A673 (cell line): Measurements from ENCODE around the gene RNF41. TPM values are rescaled to one million over a fixed set of nuclear protein-coding genes. Genes with fewer than 3 reads are reported as not detected.

ENCODE experiments used
- BruUV-seq: library from RNA; stranded (reverse); fragments of 400-500 nt; replicated peaks from 2 replicates; lab custom pipeline; 2021; lab: Mats Ljungman, UMichigan
- CTCF ChIA-PET: fragments of 300-600 bp; sonication (Branson Sonifier 250); formaldehyde crosslinking; loops from one replicate; lab custom pipeline; 2022; ENCODE audit warnings: antibody characterized with exemption; lab: Charles Lee
- POLR2A ChIA-PET: fragments of 300-600 bp; sonication (Branson Sonifier 250); formaldehyde crosslinking; loops from one replicate; lab custom pipeline; 2022; ENCODE audit warnings: antibody characterized with exemption; ENCODE audit not compliant: low non-redundant PET; lab: Charles Lee
- DNase-seq: peaks from one replicate; pipeline ENCODE4 v3.0.0-alpha.2; 2015; ENCODE audit warnings: low spot score
- H3K27ac ChIP-seq: fragments of 200-600 bp; sonication (generic); 2 replicates; pipeline ENCODE4 v1.5.1; 2016; ENCODE audit warnings: mixed run types, low read depth, mild to moderate bottlenecking, mixed read lengths, antibody characterized with exemption, low read length; ENCODE audit not compliant: poor library complexity, severe bottlenecking
- H3K27me3 ChIP-seq: fragments of 200-600 bp; sonication (generic); replicated peaks from 2 replicates; pipeline ENCODE4 v1.6.1; 2017; ENCODE audit warnings: mixed run types, low read depth, mild to moderate bottlenecking, mixed read lengths, antibody characterized with exemption, low read length; ENCODE audit not compliant: insufficient read depth, poor library complexity
- H3K36me3 ChIP-seq: fragments of 200-600 bp; sonication (generic); 2 replicates; pipeline ENCODE4 v1.6.1; 2016; ENCODE audit warnings: mixed run types, mild to moderate bottlenecking, mixed read lengths, antibody characterized with exemption, low read length; ENCODE audit not compliant: insufficient read depth, poor library complexity, severe bottlenecking
- H3K4me1 ChIP-seq: fragments of 200-600 bp; sonication (generic); 2 replicates; pipeline ENCODE4 v1.6.1; 2017; ENCODE audit warnings: mixed run types, mild to moderate bottlenecking, mixed read lengths, antibody characterized with exemption, low read length; ENCODE audit not compliant: insufficient read depth, poor library complexity, severe bottlenecking
- H3K4me3 ChIP-seq: fragments of 200-600 bp; sonication (generic); 2 replicates; pipeline ENCODE4 v1.5.1; 2016; ENCODE audit warnings: low read depth, mixed run types, mild to moderate bottlenecking, mixed read lengths, low read length; ENCODE audit not compliant: poor library complexity, severe bottlenecking
- H3K9me3 ChIP-seq: fragments of 200-600 bp; sonication (generic); 2 replicates; pipeline ENCODE4 v1.6.1; 2016; ENCODE audit warnings: mixed run types, low read depth, mild to moderate bottlenecking, mixed read lengths, antibody characterized with exemption, low read length; ENCODE audit not compliant: poor library complexity, severe bottlenecking
- CTCF ChIP-seq: fragments of 300-800, 200-600 bp; sonication (generic); conservative IDR thresholded peaks from 2 replicates; pipeline ENCODE4 v1.5.1; 2017; ENCODE audit warnings: low read depth, mild to moderate bottlenecking, antibody characterized with exemption, low read length, moderate library complexity, mixed read lengths
- EZH2 ChIP-seq: fragments of 200-600 bp; sonication (generic); IDR thresholded peaks from 2 replicates; pipeline ENCODE4 v1.6.1; 2017; ENCODE audit warnings: borderline replicate concordance, low read depth, mild to moderate bottlenecking, mixed read lengths, antibody characterized with exemption, low read length; ENCODE audit not compliant: poor library complexity, severe bottlenecking
- intact Hi-C: fragments of 100-400 bp; cut with micrococcal nuclease; formaldehyde crosslinking; loops from one replicate; pipeline ENCODE4 v1.10.0; 2022; ENCODE audit not compliant: unreplicated experiment
- total RNA-seq: library from RNA; stranded (reverse); gene quantifications from 2 replicates; pipeline ENCODE4 v1.2.3, GENCODE V29; 2021

The RNF41 gene
- total RNA-seq, 1 experiment from 2014 or later, result 48.1 TPM

GRCh38 chr12:56258820-56259183 lies 37.1 kb upstream of the RNF41 start:
- ChIA-PET CTCF (interaction anchor here (1.2 kb wide), 1 partner anchor 70 kb away, joined by 3 read pairs; the partner anchor contains the start of gene SMARCC2), POLR2A (no interaction called here)
- no peaks in the 10 kb centered on the region for H3K27me3 ChIP-seq
- H3K36me3 ChIP-seq, result peaks cover 33% of the 10 kb centered on the region
- intact Hi-C loops, result loop anchor here (1.0 to 5.0 kb wide), 2 partner anchors 37 to 66 kb away; partner anchors contain the start of genes NABP2 and RNF41
- no peak for TF ChIP-seq EZH2
- no peak for TF ChIP-seq CTCF
- no peak for DNase-seq
- peak overlapping the region; percentile 91 for H3K27ac ChIP-seq
- peaks cover 20% of the 10 kb centered on the region for H3K4me1 ChIP-seq
- no TSS peak for BruUV-seq
- H3K9me3 ChIP-seq, result no peaks in the 10 kb centered on the region
- H3K4me3 ChIP-seq, result peak overlapping the region; percentile 99

DNA sequence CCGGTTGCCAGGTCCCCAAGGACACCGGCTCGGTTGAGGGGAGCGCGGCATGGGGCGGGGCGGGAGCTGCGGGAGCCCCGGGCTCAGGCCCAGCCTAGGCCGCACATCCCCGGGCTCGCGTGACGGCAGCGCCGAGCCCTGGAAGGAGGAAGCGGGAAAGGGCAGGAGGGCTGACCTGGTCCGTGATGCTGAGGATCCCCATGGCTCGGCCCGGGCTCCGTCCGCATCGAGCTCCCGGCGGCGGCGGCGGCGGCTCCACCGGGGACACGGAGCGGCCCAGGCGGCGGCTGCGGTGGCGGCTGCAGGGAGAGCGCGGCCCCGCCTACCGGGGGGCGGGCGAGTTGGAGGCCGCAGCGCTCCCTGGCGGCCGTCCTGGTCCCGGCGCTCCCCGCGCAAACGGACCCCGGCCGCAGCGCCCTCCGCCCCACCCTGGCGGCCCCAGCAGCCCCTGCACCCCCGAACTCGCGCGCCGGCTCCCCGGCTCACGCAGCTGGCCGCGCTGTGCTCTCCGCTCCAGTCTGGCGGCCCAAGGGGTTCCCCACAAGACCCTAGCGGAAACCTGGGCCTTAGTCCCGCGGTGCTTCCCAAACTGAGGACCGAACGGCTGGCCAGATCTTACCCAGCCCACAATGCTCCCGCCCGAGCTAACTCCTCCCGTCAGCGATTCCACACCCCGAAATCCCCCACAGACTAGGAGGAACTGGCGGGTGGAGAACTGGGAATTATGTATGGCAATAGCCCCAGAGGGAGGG lies 36.5 kb upstream of the RNF41 start, which contains the start of gene ANKRD52:
TSS of gene ANKRD52 (minus strand) at position 317 of the 752 bp plus-strand sequence. CDS start at position 202, 115 bp downstream.
- CTCF ChIA-PET, result interaction anchor here (0.6 to 1.2 kb wide), 3 partner anchors 9 to 69 kb away, joined by 3 read pairs; partner anchors contain the start of genes COQ10A and SMARCC2
- peak; percentile 54; the same call in 1 of the 2 replicates for TF ChIP-seq CTCF
- TF ChIP-seq EZH2, result no peak
- H3K4me1 ChIP-seq, result peaks cover 20% of the 10 kb centered on the region
- H3K36me3 ChIP-seq, result peaks cover 39% of the 10 kb centered on the region
- no TSS peak for BruUV-seq
- POLR2A ChIA-PET, result no interaction called here
- H3K4me3 ChIP-seq, result peak within 1 kb of the TSS; percentile 99
- DNase-seq, result peak; percentile 89
- no peaks in the 10 kb centered on the region for H3K27me3 ChIP-seq
- peak within 1 kb of the TSS; percentile 91 for H3K27ac ChIP-seq
- intact Hi-C loops, result loop anchor here (1.0 to 5.0 kb wide), 2 partner anchors 36 to 65 kb away; partner anchors contain the start of genes NABP2 and RNF41
- no peaks in the 10 kb centered on the region for H3K9me3 ChIP-seq

- peaks cover 20% of the 10 kb centered on the region for H3K4me1 ChIP-seq
- no peaks in the 10 kb centered on the region for H3K9me3 ChIP-seq
- H3K27ac ChIP-seq, result peak overlapping the region; percentile 91
- peak; percentile 62 for DNase-seq
- BruUV-seq, result no TSS peak
- peaks cover 45% of the 10 kb centered on the region for H3K36me3 ChIP-seq
- ChIA-PET CTCF (interaction anchor here (0.6 to 1.4 kb wide), 4 partner anchors 8 to 68 kb away, joined by 3 to 4 read pairs (median 3); partner anchors contain the start of genes COQ10A and SMARCC2), POLR2A (interaction anchor here (0.9 kb wide), 1 partner anchor 136 kb away, joined by 3 read pairs; no protein-coding TSS in a partner anchor)
- H3K4me3 ChIP-seq, result peak overlapping the region; percentile 99
- H3K27me3 ChIP-seq, result no peaks in the 10 kb centered on the region
- TF ChIP-seq EZH2 (no peak), CTCF (no peak)
- intact Hi-C loops, result loop anchor here (1.0 to 5.0 kb wide), 2 partner anchors 35 to 64 kb away; partner anchors contain the start of genes NABP2 and RNF41
Observed at GRCh38 chr12:56257491-56258067, 35.9 kb upstream of the RNF41 start.
